ENCODE data around the gene MEX3D.

GRCh38 chr19:1532003-1532402 lies 36.1 kb downstream of the MEX3D start:
- TF ChIP-seq, protein P1, sequence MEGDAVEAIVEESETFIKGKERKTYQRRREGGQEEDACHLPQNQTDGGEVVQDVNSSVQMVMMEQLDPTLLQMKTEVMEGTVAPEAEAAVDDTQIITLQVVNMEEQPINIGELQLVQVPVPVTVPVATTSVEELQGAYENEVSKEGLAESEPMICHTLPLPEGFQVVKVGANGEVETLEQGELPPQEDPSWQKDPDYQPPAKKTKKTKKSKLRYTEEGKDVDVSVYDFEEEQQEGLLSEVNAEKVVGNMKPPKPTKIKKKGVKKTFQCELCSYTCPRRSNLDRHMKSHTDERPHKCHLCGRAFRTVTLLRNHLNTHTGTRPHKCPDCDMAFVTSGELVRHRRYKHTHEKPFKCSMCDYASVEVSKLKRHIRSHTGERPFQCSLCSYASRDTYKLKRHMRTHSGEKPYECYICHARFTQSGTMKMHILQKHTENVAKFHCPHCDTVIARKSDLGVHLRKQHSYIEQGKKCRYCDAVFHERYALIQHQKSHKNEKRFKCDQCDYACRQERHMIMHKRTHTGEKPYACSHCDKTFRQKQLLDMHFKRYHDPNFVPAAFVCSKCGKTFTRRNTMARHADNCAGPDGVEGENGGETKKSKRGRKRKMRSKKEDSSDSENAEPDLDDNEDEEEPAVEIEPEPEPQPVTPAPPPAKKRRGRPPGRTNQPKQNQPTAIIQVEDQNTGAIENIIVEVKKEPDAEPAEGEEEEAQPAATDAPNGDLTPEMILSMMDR (IDR thresholded peaks at IDR 0.05): no peak
- no peak for TF ChIP-seq POLR2A (IDR thresholded peaks at IDR 0.05)

Measured in right lobe of liver (tissue), 4 donors.